GM23338 (cell line): ENCODE data around the gene CDHR3. TPM values are rescaled to one million over a fixed set of nuclear protein-coding genes. Genes with fewer than 3 reads are reported as not detected.

ENCODE experiments used
- polyA plus RNA-seq: library from polyadenylated mRNA; unstranded; fragments of >200 nt; fragmentation: Nextera tagmentation; extraction: Ambion mirVana; gene quantifications from 2 replicates; pipeline ENCODE4 v1.2.1, GENCODE V29; 2016
- total RNA-seq: library from RNA; depleted of rRNA; stranded (reverse); fragments of >200 nt; shearing (Covaris generic); gene quantifications from 2 replicates; pipeline ENCODE4 v1.2.3, GENCODE V29; 2014; rRNA removed

Gene CDHR3
- total and polyA plus RNA-seq, 2 experiments from 2014 or later = 5.1 to 12.2 TPM

Other genes starting within 250 kb of the CDHR3 start
- 19.4 and 29.8 TPM in 2 replicates for gene ATXN7L1, start 86.7 kb upstream of the CDHR3 start, total RNA-seq
- 20.6 and 22.8 TPM in 2 replicates for gene ATXN7L1, start 86.7 kb upstream of the CDHR3 start, polyA plus RNA-seq
- gene SYPL1, start 149.0 kb downstream of the CDHR3 start, total RNA-seq = 52.7 and 78.1 TPM in 2 replicates
- 39.0 and 39.3 TPM in 2 replicates for gene SYPL1, start 149.0 kb downstream of the CDHR3 start, polyA plus RNA-seq